Natural killer cell (primary cell): ENCODE results near the gene SYMPK. TPM values are rescaled to one million over a fixed set of nuclear protein-coding genes. Genes with fewer than 3 reads are reported as not detected.

ENCODE experiments used
- ATAC-seq, 3 donors: fragments of 150-1000 bp in 2 of 3; fragments of 200-7000 bp in 1 of 3; cut with Tn5 transposase; 1 replicate in 1 of 3; 2 replicates in 2 of 3; pipeline ENCODE4 v1.10.0; 2021; ENCODE audit warnings: mild to moderate bottlenecking in 2 of 3, moderate library complexity in 2 of 3
- DNase-seq, 2 donors: peaks; one replicate each; pipeline versions ENCODE4 v3.0.0 to v3.0.0-alpha.2; 2013 to 2021; ENCODE audit warnings: mixed read lengths in 1 of 2
- H3K27ac ChIP-seq: one replicate; pipeline ENCODE4 v1.5.1; 2013; ENCODE audit warnings: mild to moderate bottlenecking, low read length
- H3K27me3 ChIP-seq: one replicate; pipeline ENCODE4 v1.6.1; 2013; ENCODE audit warnings: low read length; ENCODE audit not compliant: control insufficient read depth, insufficient read depth
- H3K36me3 ChIP-seq: one replicate; pipeline ENCODE4 v1.6.1; 2013; ENCODE audit warnings: low read length; ENCODE audit not compliant: control insufficient read depth, insufficient read depth
- H3K4me1 ChIP-seq: one replicate; pipeline ENCODE4 v1.6.1; 2013; ENCODE audit warnings: low read length; ENCODE audit not compliant: control insufficient read depth, insufficient read depth
- H3K4me3 ChIP-seq: one replicate; pipeline ENCODE4 v1.5.1; 2013; ENCODE audit warnings: low read length
- H3K9me3 ChIP-seq: one replicate; pipeline ENCODE4 v1.6.1; 2013; ENCODE audit warnings: low read length; ENCODE audit not compliant: control insufficient read depth, insufficient read depth
- H3K27ac Mint-ChIP-seq, 2 donors: one replicate each; pipeline ENCODE4 v1.8.0; 2022; ENCODE audit warnings: mild to moderate bottlenecking in 2 of 2, mixed read lengths in 2 of 2, moderate library complexity in 1 of 2
- H3K27me3 Mint-ChIP-seq, 2 donors: one replicate each; pipeline ENCODE4 v1.8.0; 2022; ENCODE audit warnings: low read depth in 2 of 2, mixed read lengths in 2 of 2
- H3K36me3 Mint-ChIP-seq: one replicate; pipeline ENCODE4 v1.8.0; 2022; ENCODE audit warnings: mixed read lengths
- H3K4me1 Mint-ChIP-seq, 2 donors: one replicate each; pipeline ENCODE4 v1.8.0; 2022; ENCODE audit warnings: mixed read lengths in 2 of 2
- H3K4me3 Mint-ChIP-seq: one replicate; pipeline ENCODE4 v1.8.0; 2022; ENCODE audit warnings: mild to moderate bottlenecking, moderate library complexity, mixed read lengths
- H3K9me3 Mint-ChIP-seq, 2 donors: one replicate each; pipeline ENCODE4 v1.8.0; 2022; ENCODE audit warnings: mixed read lengths in 2 of 2
- CTCF ChIP-seq: fragments of 200-600 bp; IDR thresholded peaks from one replicate; pipeline ENCODE4 v1.8.0; 2022; ENCODE audit warnings: antibody characterized with exemption
- WGBS: methylation state at CpG from one replicate; pipeline ENCODE4 v1.1.7; 2013; ENCODE audit warnings: missing lambda C conversion rate; ENCODE audit not compliant: insufficient coverage; 5-methylcytosine and 5-hydroxymethylcytosine counted together
- intact Hi-C: fragments of 100-400 bp; cut with micrococcal nuclease; formaldehyde crosslinking; loops from one replicate; pipeline ENCODE4 v1.14.2; 2022
- total RNA-seq, 4 donors: library from RNA; stranded (reverse); fragments of 120-200 nt in 1 of 4; gene quantifications; one replicate each; pipeline versions ENCODE4 v1.2.3 to v1.2.4, GENCODE V29; 2013 to 2022

Gene SYMPK
- total RNA-seq, 3 donors from 2014 or later (not counting 1 experiment from before 2014, with no cell fraction given) = 86.4 to 94.8 (median 86.7) TPM

DNA sequence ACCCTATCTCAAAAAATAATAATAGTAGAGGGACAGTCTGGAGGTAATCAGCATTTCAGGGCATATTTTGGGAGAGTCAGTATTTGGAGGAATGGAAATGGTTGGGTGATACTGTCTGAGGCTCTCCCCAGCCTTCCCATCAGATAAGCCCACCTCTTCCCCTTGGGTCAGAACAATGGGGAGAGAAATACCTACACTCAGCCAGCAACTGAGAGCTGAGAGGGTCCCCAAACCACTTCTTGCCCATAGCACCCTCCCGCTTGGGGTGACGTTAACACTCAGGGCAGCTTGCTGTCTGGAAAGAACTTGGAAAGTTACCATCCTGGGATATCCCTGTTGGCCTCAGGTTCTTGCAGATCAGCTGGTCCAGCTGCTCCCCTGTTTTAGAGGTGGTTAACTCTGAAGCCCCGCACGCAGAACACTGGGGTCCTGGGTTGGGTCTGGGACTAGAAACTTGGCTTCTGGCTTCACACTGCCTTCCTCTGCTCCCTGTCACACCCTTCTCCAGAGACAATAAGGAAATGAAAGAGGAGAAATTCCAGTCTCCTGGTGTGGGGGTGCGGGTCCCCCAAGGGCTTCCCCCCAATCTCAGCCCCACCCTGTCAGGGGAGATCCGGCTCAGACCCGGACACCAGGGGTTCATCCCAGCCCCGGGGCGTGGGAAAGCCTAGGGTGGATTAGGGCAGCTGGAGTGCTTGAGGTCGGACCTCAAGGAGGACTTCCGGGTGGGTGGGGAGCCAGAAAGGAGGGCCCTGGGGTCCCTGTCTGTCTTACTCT is 3.6 kb upstream of the SYMPK start:
- Mint-ChIP-seq H3K27me3 (peaks cover 16 to 24% of the 10 kb centered on the region in 2 donors), H3K36me3 (no peaks in the 10 kb centered on the region), H3K4me3 (no peak overlapping the region), H3K9me3 (no peaks in the 10 kb centered on the region), H3K4me1 (peaks cover 21 to 32% of the 10 kb centered on the region in 2 donors), H3K27ac (no peak overlapping the region)
- 85% methylated on average over 8 of the region's 11 CpGs for WGBS
- H3K27ac ChIP-seq = no peak overlapping the region
- peaks cover 11% of the 10 kb centered on the region for H3K27me3 ChIP-seq
- H3K9me3 ChIP-seq = no peaks in the 10 kb centered on the region
- H3K4me1 ChIP-seq = peaks cover 22% of the 10 kb centered on the region
- no peak for ATAC-seq
- H3K36me3 ChIP-seq = no peaks in the 10 kb centered on the region
- intact Hi-C loops = loop anchor here (10.0 kb wide), 2 partner anchors 92 to 398 kb away; no protein-coding TSS in a partner anchor
- no peak for TF ChIP-seq CTCF
- DNase-seq = no peak
- no peak overlapping the region for H3K4me3 ChIP-seq

- Mint-ChIP-seq H3K36me3 (no peaks in the 10 kb centered on the region), H3K4me1 (peaks cover 21 to 32% of the 10 kb centered on the region in 2 donors), H3K9me3 (no peaks in the 10 kb centered on the region), H3K4me3 (no peak overlapping the region), H3K27ac (no peak overlapping the region), H3K27me3 (peaks cover 16 to 24% of the 10 kb centered on the region in 2 donors)
- Histone ChIP-seq H3K27me3 (peaks cover 11% of the 10 kb centered on the region), H3K4me3 (no peak overlapping the region), H3K9me3 (no peaks in the 10 kb centered on the region), H3K36me3 (no peaks in the 10 kb centered on the region), H3K27ac (no peak overlapping the region), H3K4me1 (peaks cover 24% of the 10 kb centered on the region)
- 90% methylated on average over 5 of the region's 9 CpGs for WGBS
- ATAC-seq (no peak), DNase-seq (no peak)
- TF ChIP-seq CTCF = no peak
- intact Hi-C loops = loop anchor here (10.0 kb wide), 2 partner anchors 91 to 399 kb away; no protein-coding TSS in a partner anchor
Measured at GRCh38 chr19:45865269-45865948, 2.5 kb upstream of the SYMPK start.

- intact Hi-C loops = loop anchor here (10.0 kb wide), 2 partner anchors 90 to 400 kb away; no protein-coding TSS in a partner anchor
- WGBS = 46% methylated on average over 12 of the region's 12 CpGs
- Mint-ChIP-seq H3K9me3 (no peaks in the 10 kb centered on the region), H3K27me3 (peaks cover 16 to 24% of the 10 kb centered on the region in 2 donors), H3K36me3 (no peaks in the 10 kb centered on the region), H3K4me3 (peak overlapping the region; percentile 65), H3K4me1 (peaks cover 21 to 36% of the 10 kb centered on the region in 2 donors), H3K27ac (no peak overlapping the region)
- TF ChIP-seq CTCF = no peak
- H3K27ac ChIP-seq = no peak overlapping the region
- no peak for ATAC-seq
- peaks cover 11% of the 10 kb centered on the region for H3K27me3 ChIP-seq
- no peaks in the 10 kb centered on the region for H3K9me3 ChIP-seq
- H3K36me3 ChIP-seq = no peaks in the 10 kb centered on the region
- peaks cover 24% of the 10 kb centered on the region for H3K4me1 ChIP-seq
- DNase-seq = no peak
- no peak overlapping the region for H3K4me3 ChIP-seq
Measured at GRCh38 chr19:45864629-45865082, 1.7 kb upstream of the SYMPK start.
